HG02623 (cell line): ENCODE results near the gene FAM20C.
A peak's percentile ranks its signal among the peaks of the same experiment; 100 is the strongest.

Experiments
- ATAC-seq: cut with Tn5 transposase; IDR thresholded peaks from one replicate; pipeline ENCODE4 v1.9.1; 2021; ENCODE audit warnings: moderate library complexity; ENCODE audit not compliant: unreplicated experiment

FAM20C gene

DNA sequence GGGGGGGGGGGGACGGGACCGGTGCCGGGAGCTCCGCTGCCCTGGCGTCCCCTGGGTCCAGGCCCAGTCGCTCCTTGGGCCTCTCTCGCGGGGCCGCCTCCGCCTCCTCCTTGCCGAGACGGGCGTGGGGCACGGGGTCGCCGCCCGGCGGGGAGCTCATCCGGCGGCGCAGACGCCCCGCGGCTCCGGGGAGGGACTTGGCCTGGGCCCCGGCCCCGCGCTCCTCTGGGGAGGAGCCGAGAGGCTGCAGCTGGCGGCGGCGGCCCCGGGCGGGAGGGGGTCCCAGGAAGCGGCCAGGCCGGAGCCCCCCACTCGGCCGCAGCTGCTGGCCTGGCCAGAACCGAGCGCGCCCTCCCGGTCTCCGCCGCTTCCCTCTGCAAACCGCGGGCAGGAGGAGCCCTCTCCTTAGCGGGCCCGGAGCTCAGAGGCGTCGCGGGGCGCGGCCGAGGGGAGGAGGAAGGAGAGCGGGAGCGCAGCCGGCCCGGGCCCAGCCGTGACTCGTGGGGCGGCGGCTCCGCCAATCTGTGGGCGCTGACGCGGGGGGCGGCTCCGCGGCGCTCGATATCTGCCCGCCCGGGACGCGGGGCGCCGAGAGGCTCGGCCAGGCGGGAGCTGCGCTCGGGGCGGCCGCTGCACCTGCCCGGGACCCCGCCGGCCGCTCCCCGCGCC lies at the start of gene FAM20C:
TSS of gene FAM20C (plus strand) at position 591 of the 669 bp plus-strand sequence. CDS start 629 bp downstream, outside the sequence.
- ATAC-seq = no peak

DNA sequence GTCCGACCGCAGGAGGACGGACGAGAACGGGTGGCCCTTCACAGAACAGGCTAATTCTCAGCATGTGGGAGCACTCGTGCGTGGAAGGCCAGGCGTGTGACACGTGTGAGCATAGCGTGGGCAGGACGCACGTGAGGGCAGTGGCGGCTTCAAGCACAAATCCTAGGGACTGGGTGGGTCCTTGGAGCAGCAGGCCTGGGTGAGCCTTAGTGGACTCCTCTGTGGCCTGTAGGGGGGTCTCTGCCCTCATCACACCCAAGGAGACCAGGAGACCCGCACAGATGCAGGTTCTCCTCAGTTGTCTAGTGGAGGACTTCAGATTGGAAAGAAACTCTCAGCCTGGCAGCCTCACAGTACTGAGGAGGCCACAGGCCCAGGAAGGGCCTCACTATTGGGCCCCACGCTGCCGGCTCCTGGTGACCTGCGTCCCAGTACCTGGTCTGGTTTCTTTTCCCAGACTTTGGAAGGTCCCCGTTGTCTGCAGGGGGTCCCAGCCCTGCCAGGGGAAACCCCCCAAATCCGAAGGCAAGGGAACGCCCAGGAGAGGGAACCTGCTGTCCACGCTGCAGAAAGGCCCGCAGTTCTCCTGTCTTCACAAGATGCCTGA lies 49.1 kb upstream of the FAM20C start:
- ATAC-seq = no peak

DNA sequence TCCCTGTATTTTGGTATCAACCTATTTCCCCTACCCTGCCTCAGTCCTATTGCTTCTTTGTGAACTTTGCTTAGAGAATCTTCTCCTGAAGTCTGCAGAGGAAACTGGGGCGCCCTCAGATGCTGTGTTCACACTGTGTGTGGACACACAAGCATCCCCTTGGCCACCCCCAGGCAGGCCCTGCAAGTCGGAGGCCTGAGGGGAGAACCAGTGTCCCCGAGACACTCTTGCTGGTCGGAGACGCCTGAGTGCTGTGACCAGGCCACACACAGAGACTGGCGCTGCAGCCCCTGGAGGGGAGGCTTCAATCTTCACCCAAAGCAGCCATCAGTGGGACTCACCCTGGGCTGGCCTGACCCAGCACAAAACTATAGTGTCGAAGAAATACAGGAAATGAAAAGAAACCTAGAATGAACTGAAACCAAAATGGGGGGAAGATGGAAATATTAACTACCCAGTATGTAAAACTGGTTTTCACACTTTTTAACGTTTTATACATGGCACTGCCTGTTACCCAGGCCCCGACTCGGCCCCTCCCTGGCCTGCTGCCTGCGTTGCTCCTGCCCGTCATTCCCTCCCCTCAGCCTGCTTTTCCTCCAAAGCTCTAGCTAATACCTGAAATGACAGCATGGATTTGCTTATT lies 48.4 kb upstream of the FAM20C start:
- ATAC-seq = no peak

DNA sequence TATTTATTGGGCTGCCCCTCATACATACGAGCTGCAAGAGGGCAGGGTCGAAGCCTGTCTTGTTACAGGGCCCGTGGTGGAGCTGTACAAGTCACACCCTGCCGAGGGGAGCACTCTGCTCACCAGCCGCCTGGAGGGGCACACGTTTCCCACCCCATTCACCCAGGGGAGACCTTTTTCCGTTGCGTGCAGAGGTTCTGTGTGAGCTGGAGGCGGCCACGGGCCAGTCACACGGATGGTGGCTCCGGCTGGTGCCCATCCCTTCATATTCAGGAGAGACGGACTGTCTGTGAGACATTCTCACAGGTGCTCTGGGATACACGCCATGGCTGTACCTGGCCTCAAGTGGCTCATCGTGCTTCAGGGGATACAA lies 47.9 kb upstream of the FAM20C start:
- ATAC-seq = no peak

DNA sequence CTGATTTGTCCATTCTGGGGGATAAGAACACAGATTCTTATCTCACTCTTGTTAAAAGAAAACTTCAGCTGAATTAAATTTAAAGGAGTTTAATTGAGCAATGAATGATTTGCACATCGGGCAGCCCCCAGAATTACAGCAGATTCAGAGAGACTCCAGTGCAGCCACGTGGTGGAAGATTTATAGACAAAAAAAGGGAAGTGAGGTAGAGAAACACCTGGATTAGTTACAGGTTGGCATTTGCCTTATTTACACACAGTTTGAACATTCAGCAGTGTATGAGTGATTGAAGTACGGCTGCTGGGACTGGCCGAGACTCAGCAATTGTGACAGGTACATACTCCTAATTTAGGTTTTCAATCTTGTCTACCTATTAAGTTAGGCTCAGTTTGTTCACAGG lies 46.5 kb upstream of the FAM20C start:
- ATAC-seq = no peak

DNA sequence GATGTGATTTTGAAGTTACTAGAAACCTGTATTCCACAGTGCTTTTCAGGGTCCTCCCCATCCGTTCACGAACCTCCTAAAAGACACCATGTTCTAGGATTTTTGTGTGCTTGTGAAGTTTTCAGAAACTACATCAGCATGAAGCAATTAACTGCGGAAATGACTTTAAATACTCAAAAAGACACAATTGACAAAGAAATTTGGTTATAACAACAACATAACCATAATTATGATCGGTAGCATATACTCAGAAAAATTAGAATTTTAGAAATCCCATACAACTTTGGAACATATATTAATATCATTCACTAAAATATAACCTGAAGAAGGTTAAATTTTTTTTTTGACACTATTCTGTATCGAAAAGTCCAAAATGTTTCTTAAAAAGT lies 43.8 kb upstream of the FAM20C start:
- no peak for ATAC-seq

DNA sequence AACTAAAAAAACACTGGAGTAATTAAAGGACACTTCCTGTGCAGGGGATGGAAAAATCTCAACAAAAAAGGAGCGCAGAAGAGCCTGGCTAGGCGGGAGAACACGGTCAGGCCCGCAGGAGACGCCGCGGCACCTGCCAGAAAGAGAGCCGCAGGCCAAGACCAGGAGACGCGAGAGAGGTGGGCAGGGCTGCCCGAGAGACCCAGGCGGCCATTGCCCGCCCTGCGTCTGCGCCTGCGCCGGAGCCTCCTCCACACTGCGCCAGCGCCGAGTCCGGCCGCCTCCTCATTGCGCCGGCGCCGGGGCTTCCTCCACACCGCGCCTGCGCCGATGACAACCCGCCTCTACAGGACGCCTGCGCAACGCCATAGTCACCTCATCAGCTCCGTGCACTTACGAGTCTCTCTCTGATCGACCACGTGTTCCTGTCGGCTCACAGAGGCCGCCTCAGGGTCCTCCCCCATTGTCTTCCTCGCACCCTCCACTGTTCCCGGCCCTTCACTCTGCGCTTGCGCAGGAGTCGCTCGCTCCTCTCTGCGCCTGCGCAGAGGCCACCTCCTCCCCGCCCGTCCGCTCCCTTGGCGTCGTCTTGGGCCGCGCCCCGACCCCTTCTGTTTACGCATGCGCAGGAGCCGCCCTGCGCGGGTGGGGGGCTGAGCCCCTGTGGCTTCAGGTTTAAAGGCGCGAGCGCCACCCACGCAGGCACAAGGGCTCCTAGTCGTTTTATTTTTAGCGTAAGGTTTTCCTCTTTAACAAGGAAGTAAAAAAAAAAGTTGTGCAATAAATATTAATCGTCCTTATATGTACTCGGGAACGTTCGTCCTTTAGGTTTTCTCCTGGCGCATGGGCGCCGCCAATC lies 43.2 kb upstream of the FAM20C start:
- peak; percentile 90 for ATAC-seq

DNA sequence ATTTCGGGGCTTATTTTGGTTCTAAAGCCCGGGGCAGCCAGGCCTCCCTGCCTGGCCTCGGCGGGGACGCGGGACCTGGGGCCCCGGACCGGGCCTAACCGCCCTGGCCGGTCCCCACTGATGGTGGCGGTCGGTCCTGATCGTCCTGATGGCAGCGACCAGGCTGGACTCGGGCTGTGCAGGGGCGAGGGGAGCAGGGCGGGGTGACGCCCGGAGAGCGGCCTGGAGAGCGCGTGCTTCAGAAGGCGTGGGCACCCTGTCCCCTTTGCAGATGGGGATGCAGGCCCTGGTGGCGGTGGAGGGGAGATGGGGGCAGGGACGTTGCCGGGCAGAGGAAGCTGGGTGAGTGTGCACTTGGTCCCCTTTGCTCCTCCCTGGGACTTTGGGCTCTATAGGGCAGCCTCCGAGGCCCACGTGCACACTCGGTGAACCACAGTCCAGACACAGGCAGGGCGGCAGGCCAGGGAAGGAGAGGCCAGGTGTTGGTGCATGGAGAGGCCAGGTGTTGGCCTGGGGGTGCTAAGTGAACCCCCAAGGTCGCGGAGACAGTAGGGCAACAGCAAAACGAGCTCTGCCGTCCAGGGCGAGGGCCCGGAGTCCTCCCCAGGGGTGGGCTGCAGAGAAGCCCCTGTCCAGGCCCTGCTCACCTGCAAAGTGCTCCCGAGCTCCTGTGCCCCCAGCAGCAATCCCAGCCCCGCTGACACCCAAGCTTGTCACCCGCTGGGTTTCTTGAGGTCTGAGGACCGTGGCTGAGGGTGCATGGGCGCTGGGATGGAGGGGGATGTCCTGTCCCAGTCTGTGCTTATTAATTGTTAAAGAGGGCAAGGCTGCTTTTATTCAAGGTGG lies 42.4 kb upstream of the FAM20C start:
- ATAC-seq = peak; percentile 10

DNA sequence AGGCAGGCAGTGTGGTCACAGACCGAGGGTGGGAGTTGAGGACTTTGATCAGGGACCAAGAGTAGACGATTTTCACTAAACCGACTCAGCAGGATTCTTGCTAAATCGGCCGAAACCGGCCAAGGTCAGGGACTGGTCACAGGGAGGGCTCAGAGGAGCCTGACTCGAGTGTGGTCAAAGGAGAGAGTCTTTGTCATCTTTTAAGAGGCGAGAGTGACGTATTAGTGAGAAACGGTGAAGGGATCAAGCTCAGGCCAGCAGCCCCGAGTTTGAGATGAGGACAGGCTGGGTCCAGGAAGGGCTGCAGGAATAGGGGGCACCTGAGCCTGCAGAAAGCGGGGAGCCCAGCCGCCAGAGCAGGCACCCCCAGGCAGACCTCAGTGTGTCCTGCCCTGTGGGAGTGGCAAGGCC lies 41.6 kb upstream of the FAM20C start:
- no peak for ATAC-seq

DNA sequence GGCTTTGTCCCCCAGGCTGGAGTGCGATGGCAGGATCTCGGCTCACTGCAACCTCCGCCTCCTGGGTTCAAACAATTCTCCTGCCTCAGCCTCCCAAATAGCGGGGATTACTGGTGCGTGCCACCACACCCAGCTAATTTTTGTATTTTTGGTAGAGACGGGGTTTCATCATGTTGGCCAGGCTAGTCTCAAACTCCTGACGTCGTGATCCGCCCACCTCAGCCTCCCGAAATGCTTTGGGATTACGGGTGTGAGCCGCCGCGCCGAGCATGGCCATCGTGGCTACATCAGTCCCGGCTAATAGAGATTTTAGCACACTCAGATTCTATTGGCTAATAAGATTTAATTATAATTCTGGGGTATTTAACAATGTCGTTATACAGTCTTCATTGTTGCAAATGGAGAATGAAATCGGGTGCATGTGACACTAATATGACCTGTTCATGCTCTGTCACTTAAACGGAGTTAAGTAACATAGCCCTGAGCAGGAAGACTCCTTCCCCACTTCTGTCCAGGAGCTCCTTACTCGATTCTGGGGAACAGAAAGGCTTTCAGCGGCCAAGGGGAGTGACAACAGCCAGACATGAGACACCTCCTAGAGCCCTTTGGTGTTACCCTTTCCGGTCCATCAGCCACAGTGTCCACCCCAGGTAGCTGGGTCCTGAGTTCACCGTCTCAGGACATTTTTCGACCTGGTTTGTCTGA lies 40.9 kb upstream of the FAM20C start:
- ATAC-seq = no peak

DNA sequence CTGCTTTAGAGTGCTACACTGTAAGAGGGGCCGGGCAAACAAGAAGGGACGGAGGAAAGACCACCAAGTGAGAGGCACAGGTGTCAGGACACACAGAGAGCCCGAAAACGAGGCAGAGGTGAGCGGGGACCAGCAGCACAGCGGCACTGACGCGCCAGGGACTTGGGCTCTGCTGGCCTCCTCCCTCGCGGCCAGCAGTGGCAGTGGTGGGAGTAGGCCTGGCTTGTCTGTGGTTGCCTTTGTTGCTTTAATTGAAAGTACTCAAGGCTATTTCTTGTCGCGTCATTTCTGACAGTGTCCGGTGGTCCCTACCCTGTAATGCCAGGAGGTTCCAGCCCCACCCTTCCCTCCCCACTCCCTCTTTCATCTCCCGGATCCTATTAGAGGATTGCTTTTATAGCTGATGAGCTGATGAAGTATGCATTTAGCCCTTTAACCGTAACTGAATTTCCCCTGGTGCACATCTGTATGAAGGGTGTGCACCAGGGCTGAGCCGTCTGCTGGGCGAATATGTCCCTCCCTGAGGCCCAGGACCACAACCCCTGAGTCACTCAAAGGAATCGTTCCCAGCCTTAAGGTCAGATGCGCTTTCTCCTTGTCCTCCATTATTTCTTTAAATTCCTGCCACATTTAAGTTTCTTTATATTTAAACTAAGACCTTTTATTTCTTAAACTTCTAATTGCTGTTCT lies 39.5 kb upstream of the FAM20C start:
- no peak for ATAC-seq

DNA sequence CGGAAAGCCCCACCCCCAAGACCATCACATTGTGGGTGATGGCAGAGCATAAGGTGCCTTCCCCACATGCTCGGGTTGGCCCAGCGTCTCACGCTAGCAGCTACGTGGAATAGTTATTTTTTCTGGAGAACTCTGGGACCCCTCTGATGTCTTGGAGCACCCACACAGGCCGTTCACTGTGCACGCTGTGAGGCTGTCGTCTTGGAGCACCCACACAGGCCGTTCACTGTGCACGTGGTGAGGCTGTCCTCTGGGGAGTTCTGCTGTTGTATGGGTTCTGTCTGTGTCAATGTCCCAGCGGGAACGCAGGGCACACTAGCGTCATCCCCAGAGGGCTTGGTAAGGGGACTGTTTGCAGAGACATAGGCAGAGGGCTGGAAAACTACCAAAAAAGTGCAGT lies 38.8 kb upstream of the FAM20C start:
- ATAC-seq = no peak

DNA sequence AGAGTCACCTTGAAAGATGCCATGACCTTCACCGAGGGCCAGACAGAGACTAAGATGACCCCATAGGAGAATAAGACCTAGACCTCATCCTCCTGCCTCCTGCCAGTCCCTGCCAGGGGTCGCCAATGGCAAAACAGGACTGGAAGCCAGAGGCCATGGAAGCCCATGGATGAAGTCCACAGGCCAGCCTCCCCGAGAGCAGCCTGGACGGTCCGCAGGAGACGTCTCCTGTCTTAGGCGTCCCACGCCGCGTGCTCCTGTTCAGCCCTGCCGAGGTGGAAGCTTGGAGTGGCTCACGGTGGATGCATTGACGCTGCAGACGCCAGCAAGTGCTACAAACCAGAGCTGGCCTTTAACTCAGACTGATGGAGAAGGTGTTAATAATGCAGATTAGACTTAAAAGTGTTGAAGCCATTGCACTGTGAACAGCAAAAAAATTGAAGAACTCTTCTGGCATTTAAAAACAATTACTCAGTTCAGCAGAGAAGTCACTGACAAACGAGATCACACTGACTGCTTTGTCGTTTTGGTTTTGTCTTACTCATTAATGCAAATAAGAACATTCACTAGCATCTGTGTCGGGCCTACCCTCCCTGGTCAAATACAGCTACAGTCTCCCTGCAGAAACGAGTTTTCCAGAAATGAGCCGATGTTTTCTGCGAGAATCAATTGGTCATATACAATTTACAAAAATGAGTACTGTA lies 38.1 kb upstream of the FAM20C start:
- ATAC-seq = no peak

DNA sequence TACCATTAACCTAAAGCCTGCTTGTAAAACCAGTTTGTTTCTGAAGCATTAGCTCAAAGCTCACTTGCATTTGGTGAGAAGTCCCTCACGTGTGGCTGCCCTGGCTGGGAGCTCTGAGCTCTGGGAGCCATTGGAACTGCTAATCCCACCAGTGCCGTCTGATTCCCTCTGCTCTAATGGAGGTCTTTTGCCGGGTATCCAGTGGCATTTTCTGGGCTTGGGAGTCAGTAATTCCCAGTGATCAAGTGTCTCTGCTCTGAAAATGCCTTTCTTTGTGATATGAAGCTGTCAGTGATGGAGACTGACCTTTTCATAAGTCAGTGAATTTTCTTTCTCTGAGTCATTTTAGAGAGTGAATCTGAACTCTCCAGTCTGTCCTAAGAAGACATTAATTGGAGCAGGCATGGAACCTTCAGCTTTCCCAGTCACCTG lies 36.9 kb upstream of the FAM20C start:
- ATAC-seq = no peak

DNA sequence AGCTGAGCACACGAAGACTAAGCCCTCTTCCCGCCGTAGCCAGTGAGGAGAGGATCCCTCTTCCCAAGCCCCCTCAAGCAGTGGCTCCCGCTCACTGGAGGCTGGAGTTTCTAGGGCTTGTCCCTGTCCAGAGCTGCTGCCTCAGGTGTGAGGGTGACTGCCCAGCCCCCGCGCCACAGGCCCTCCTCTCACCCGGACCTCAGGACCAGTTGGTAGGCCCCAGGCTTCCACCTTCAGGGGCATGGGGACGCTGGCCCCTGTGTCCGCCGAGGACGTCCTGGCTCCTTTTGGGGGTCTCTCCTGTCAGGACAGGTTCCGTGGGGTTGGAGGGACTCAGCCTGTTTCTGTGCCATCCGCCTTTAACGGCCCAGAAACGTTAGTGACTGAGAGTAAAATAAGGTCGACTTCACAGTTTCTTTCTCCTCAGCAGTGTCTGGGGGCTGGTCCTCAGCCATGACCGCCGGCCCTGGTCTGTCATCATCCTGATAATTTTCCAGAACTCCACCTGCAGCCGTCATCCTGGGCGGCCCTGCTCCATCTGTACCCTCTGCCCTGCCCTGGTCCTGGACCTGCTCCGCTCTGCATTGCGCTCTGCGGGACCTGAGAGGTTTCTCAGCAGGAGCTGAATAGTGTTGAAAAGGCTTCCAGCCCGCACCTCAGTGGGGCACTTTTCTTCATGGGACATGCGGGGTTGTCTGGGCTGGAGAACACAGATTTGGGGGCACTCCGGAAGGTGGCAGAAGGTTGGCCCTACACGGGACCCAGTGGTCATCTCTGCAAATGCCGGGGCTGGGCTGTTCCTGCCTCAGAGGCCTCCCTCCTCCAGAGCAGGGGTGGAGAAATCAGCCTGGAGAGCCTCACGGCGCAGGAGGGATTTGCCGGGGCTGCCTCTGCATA lies 36.0 kb upstream of the FAM20C start:
- ATAC-seq = no peak

DNA sequence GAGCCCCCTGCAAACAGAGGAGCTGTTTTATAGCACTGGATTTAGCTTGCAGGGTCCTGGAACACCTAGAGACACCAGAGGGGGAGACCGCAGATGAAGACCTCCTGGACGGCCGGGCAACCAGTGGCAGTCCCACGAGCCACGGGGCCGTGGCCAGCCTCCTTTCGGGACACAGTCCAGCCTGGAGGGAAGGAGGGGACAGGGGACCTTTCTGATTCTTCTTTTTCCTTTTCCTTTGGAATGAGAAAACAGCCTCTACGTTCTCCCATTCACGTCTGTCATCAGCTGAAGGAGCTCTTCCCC lies 35.4 kb upstream of the FAM20C start:
- ATAC-seq = no peak

DNA sequence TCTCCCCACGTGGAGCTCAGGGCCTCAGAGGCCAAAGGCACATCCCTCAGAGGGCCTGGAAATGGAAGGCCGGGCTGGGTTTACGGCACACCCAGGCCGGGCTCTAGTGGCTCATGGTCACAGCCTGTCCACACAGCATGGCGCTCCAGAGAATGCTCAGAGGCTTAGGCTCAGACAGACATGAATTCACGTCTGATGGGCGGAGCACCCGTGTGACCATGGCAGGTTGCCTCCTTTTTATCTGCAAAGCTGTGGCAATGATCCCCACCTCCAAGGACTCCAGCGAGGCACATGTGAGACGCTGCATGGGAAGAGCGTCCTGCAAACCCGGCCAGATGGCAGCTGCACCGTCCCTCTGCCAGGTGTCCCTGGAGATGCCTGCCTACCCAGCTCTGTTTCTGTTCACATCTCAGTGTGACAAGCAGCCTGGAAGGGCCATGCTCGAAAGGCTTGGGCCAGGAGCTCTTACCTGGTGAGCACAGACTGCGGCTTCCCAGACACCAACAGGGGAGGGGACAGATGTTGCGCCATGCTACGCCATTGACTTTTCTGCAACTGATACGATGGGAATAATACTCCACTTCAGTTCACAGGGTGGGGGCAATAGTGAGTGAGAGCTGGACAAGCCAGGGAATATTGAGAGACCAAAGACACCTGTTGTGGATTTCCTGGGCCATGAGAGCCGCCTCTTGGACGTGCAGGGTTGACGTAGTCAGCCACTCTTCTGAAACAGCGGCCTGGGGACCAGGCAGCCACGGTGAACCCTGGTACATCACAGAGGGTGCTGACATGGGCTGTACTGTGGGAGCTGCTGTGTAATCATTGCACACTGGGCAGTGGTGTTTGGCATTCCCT lies 34.4 kb upstream of the FAM20C start:
- no peak for ATAC-seq
